K562 (cell line): ENCODE results near the gene ITPR2. TPM values are rescaled to one million over a fixed set of nuclear protein-coding genes. Genes with fewer than 3 reads are reported as not detected.

ENCODE experiments used
- ARID2 ChIP-seq: fragments of 450-650 bp; IDR thresholded peaks from 2 replicates; pipeline ENCODE4 v1.6.1; 2017; ENCODE audit warnings: antibody characterized with exemption, mild to moderate bottlenecking
- C11orf30 ChIP-seq: fragments of 450-650 bp; IDR thresholded peaks from 2 replicates; pipeline ENCODE4 v1.6.1; 2016; ENCODE audit warnings: low read depth, mild to moderate bottlenecking
- DNMT1 ChIP-seq: fragments of 450-650 bp; IDR thresholded peaks from 2 replicates; pipeline ENCODE4 v1.6.1; 2016; ENCODE audit warnings: antibody characterized with exemption, mild to moderate bottlenecking
- ELF4 ChIP-seq: fragments of 450-650 bp; formaldehyde crosslinking; IDR thresholded peaks from 2 replicates; pipeline ENCODE4 v1.4.0; 2022; ENCODE audit warnings: missing genetic modification characterization
- FOSL1 ChIP-seq: fragments of 200-800 bp; sonication (Bioruptor generic); conservative IDR thresholded peaks from 2 replicates; pipeline ENCODE4 v1.6.1; 2016; ENCODE audit warnings: missing genetic modification characterization, missing compliant biosample characterization
- FOXK2 ChIP-seq, 2 experiments: fragments of 450-650 bp; IDR thresholded peaks in 1 of 2; conservative IDR thresholded peaks in 1 of 2; 2 replicates each; pipeline ENCODE4 v1.6.1; 2016; ENCODE audit warnings: low read depth in 2 of 2, mild to moderate bottlenecking in 1 of 2
- FOXM1 ChIP-seq, 2 experiments: fragments of 450-650 bp in 1 of 2; sonication (generic) in 1 of 2; formaldehyde crosslinking in 1 of 2; IDR thresholded peaks; 2 replicates each; pipeline versions ENCODE4 v1.6.1 to v1.9.0; 2017 to 2022; ENCODE audit warnings: low read depth in 2 of 2, mild to moderate bottlenecking in 2 of 2, missing genetic modification reagents in 1 of 2, moderate library complexity in 1 of 2
- MEF2D ChIP-seq: conservative IDR thresholded peaks from 2 replicates; pipeline ENCODE4 v1.6.1; 2016; ENCODE audit warnings: low read depth, missing genetic modification characterization, missing compliant biosample characterization
- MYC ChIP-seq, 2 experiments: fragments of 250-450 bp in 1 of 2; sonication (Bioruptor Pico) in 1 of 2; IDR thresholded peaks; 2 replicates each; pipeline versions ENCODE4 v1.5.1 to v1.6.1; 2012 to 2021; ENCODE audit warnings: low read depth in 2 of 2, borderline replicate concordance in 1 of 2, improper control_type of control experiment in 1 of 2, low read length in 1 of 2, mild to moderate bottlenecking in 1 of 2, moderate library complexity in 1 of 2
- NBN ChIP-seq: fragments of 450-650 bp; IDR thresholded peaks from 2 replicates; pipeline ENCODE4 v1.6.1; 2016; ENCODE audit warnings: low read depth, mild to moderate bottlenecking
- NCOA1 ChIP-seq: fragments of 450-650 bp; IDR thresholded peaks from 2 replicates; pipeline ENCODE4 v1.6.1; 2016; ENCODE audit warnings: low read depth
- PRPF4 ChIP-seq: fragments of 200-400 bp; formaldehyde crosslinking; IDR thresholded peaks from one replicate; pipeline ENCODE4 v1.6.1; 2017; ENCODE audit warnings: low read length, low read depth, mild to moderate bottlenecking; ENCODE audit not compliant: insufficient read depth, poor library complexity, severe bottlenecking
- SIRT6 ChIP-seq: IDR thresholded peaks from one replicate; pipeline ENCODE4 v1.6.1; 2012; ENCODE audit warnings: low read depth, mild to moderate bottlenecking, control low read depth, inconsistent platforms, low read length, moderate library complexity
- SRF ChIP-seq, 2 experiments: fragments of 250-450, 450-650 bp in 1 of 2; sonication (Bioruptor Pico) in 1 of 2; sonication (generic) in 1 of 2; formaldehyde crosslinking; IDR thresholded peaks; 2 replicates each; pipeline versions ENCODE4 v1.5.0 to v1.5.1; 2020 to 2022; ENCODE audit warnings: mild to moderate bottlenecking in 1 of 2, missing genetic modification reagents in 1 of 2
- STAT6 ChIP-seq: sonication (generic); formaldehyde crosslinking; IDR thresholded peaks from 2 replicates; pipeline ENCODE4 v1.8.1; 2023; ENCODE audit warnings: mild to moderate bottlenecking, missing genetic modification reagents
- TFAM ChIP-seq: fragments of 250-450 bp; sonication (Bioruptor Pico); conservative IDR thresholded peaks from 2 replicates; pipeline ENCODE4 v1.5.0; 2021; ENCODE audit warnings: mild to moderate bottlenecking, moderate library complexity
- TGIF2 ChIP-seq: sonication (generic); formaldehyde crosslinking; IDR thresholded peaks from 2 replicates; pipeline ENCODE4 v1.8.1; 2022; ENCODE audit warnings: mild to moderate bottlenecking, missing genetic modification reagents, moderate library complexity
- ZBTB17 ChIP-seq: fragments of 450-650 bp; formaldehyde crosslinking; IDR thresholded peaks from 2 replicates; pipeline ENCODE4 v1.4.0; 2020; ENCODE audit warnings: mild to moderate bottlenecking
- ZKSCAN3 ChIP-seq: fragments of 250-450 bp; sonication (Bioruptor Pico); IDR thresholded peaks from 2 replicates; pipeline ENCODE4 v1.4.0; 2020
- ZNF263 ChIP-seq: sonication (generic); formaldehyde crosslinking; IDR thresholded peaks from 2 replicates; pipeline ENCODE4 v1.8.0; 2022; ENCODE audit warnings: mild to moderate bottlenecking, missing genetic modification reagents, borderline replicate concordance
- ZNF347 ChIP-seq: fragments of 450-650 bp; formaldehyde crosslinking; IDR thresholded peaks from 2 replicates; pipeline ENCODE4 v1.4.0; 2020; ENCODE audit warnings: low read depth, mild to moderate bottlenecking, moderate library complexity
- ZNF696 ChIP-seq: fragments of 250-450 bp; sonication (Bioruptor Pico); conservative IDR thresholded peaks from 2 replicates; pipeline ENCODE4 v1.4.0; 2020; ENCODE audit warnings: mild to moderate bottlenecking, moderate library complexity
- ZNF764 ChIP-seq: fragments of 250-450 bp; sonication (Bioruptor Pico); IDR thresholded peaks from 2 replicates; pipeline ENCODE4 v1.4.0; 2020; ENCODE audit warnings: low read depth, mild to moderate bottlenecking, moderate library complexity
- ZNF778 ChIP-seq: fragments of 450-650 bp; formaldehyde crosslinking; IDR thresholded peaks from 2 replicates; pipeline ENCODE4 v1.4.0; 2020; ENCODE audit warnings: mild to moderate bottlenecking, moderate library complexity
- ZSCAN32 ChIP-seq: fragments of 450-650 bp; formaldehyde crosslinking; IDR thresholded peaks from 2 replicates; pipeline ENCODE4 v1.4.0; 2020; ENCODE audit warnings: mild to moderate bottlenecking, moderate library complexity
- ZZZ3 ChIP-seq: fragments of 450-650 bp; IDR thresholded peaks from 2 replicates; pipeline ENCODE4 v1.6.1; 2016; ENCODE audit warnings: antibody characterized with exemption, mild to moderate bottlenecking, moderate library complexity
- polyA plus RNA-seq, 8 experiments: library from polyadenylated mRNA; depleted of rRNA in 4 of 8; stranded (reverse) in 5 of 8; unstranded in 3 of 8; fragments of >200 nt; fragmentation: Nextera tagmentation in 2 of 8; fragmentation: Illumina TruSeq in 1 of 8; extraction: Ambion mirVana in 2 of 8; extraction: Trizol in 1 of 8; gene quantifications; 2 replicates each; pipeline versions ENCODE4 v1.2.1 to v1.2.3, GENCODE V29; 2011 to 2014; ENCODE audit warnings: inconsistent platforms in 1 of 8, missing spikeins in 1 of 8
- total RNA-seq, 7 experiments: library from RNA; depleted of rRNA in 6 of 7; stranded (reverse); fragments of >200 nt in 6 of 7; fragmentation: Illumina TruSeq in 2 of 7; extraction: Trizol in 2 of 7; gene quantifications; 2 replicates each; pipeline versions ENCODE4 v1.2.1 to v1.2.3, GENCODE V29; 2011 to 2021; ENCODE audit warnings: low replicate concordance in 1 of 7
- TF ChIP-seq, protein P1 (sequence below): fragments of 450-650 bp; IDR thresholded peaks from 2 replicates; pipeline ENCODE4 v1.6.1; 2018; ENCODE audit warnings: mild to moderate bottlenecking, low read depth; ENCODE audit not compliant: partially characterized antibody

ITPR2 gene
- total and polyA plus RNA-seq, 9 of the 15 experiments (the other 6 are each of a cell fraction or from before 2014, with no cell fraction given) = 0.21 to 3.3 (median 0.95) TPM

GRCh38 chr12:26688344-26688904 is 144.6 kb downstream of the ITPR2 start (continued):
- TF ChIP-seq FOXM1 (IDR thresholded peaks at IDR 0.05; ENCODE audit: low read depth) (no peak), FOXM1 (CRISPR knock-in tag; IDR thresholded peaks at IDR 0.05; ENCODE audit: low read depth) (no peak), STAT6 (CRISPR knock-in tag) (no peak), ZSCAN32 (CRISPR knock-in tag) (no peak), TFAM (CRISPR knock-in tag) (no peak), TGIF2 (CRISPR knock-in tag) (no peak), ZNF347 (CRISPR knock-in tag) (no peak), C11orf30 (no peak), SRF (CRISPR knock-in tag; IDR thresholded peaks at IDR 0.05) (no peak), FOXK2 (conservative IDR thresholded peaks at IDR 0.05 in 1 of 2, IDR thresholded peaks at IDR 0.05 in 1 of 2; ENCODE audit: low read depth in 2 of 2) (no peak), ZBTB17 (CRISPR knock-in tag) (no peak), PRPF4 (no peak), ZNF764 (no peak), NBN (peak; percentile 31; the same call in 1 of the 2 replicates), ZKSCAN3 (no peak), ZNF778 (no peak), ARID2 (0 out of 2 replicates have a peak, but pooled peaks have one; percentile 29), MEF2D (no peak), ZNF263 (CRISPR knock-in tag) (no peak), SIRT6 (no peak), MYC (IDR thresholded peaks at IDR 0.05; ENCODE audit: low read depth, low read length) (no peak), MYC (CRISPR knock-in tag; IDR thresholded peaks at IDR 0.05; ENCODE audit: borderline replicate concordance, low read depth) (no peak), ZNF696 (no peak), FOSL1 (tag) (peak; percentile 82), NCOA1 (no peak), DNMT1 (no peak), ZZZ3 (no peak), ELF4 (CRISPR knock-in tag) (peak; percentile 90; the same call in 1 of the 2 replicates)
- TF ChIP-seq, protein P1, sequence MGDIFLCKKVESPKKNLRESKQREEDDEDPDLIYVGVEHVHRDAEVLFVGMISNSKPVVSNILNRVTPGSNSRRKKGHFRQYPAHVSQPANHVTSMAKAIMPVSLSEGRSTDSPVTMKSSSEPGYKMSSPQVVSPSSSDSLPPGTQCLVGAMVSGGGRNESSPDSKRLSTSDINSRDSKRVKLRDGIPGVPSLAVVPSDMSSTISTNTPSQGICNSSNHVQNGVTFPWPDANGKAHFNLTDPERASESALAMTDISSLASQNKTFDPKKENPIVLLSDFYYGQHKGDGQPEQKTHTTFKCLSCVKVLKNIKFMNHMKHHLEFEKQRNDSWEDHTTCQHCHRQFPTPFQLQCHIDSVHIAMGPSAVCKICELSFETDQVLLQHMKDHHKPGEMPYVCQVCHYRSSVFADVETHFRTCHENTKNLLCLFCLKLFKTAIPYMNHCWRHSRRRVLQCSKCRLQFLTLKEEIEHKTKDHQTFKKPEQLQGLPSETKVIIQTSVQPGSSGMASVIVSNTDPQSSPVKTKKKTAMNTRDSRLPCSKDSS = no peak
